NCI-H1436 (cell line): ENCODE results near the gene CEP131.
A peak's percentile ranks its signal among the peaks of the same experiment; 100 is the strongest.

Experiments
- DNase-seq: peaks from one replicate; lab custom pipeline; 2025; lab: John Stamatoyannopoulos, UW

Gene CEP131

DNA sequence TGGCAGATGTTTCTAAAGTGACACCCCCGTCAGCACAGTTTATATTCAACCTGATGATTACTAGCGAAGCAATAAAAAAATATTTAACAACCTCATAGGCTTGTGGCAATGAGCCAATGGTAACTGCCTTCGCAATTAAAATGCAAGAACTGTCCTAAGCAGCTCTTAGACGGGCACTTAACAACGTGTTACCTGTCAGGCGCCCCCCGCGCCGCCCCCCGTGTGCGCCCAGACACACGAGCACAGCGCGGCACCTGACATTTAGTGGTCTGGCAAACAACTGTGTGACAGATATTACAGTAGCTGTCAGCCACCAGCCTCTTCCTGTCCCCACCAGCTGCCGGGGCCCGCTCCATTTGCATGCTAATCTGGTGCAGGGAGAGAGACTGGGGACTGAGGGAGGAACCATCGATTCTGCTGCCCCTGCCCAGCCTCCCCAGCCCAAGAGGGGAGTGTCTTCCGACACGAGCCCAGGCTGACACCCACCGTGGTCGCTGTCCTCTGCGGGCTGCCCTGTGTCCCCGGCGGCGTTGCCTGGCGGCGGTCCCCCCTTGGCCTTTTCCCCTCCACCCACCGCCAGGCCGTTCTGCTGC is 29.0 kb upstream of the CEP131 start:
- peak; percentile 83 for DNase-seq

DNA sequence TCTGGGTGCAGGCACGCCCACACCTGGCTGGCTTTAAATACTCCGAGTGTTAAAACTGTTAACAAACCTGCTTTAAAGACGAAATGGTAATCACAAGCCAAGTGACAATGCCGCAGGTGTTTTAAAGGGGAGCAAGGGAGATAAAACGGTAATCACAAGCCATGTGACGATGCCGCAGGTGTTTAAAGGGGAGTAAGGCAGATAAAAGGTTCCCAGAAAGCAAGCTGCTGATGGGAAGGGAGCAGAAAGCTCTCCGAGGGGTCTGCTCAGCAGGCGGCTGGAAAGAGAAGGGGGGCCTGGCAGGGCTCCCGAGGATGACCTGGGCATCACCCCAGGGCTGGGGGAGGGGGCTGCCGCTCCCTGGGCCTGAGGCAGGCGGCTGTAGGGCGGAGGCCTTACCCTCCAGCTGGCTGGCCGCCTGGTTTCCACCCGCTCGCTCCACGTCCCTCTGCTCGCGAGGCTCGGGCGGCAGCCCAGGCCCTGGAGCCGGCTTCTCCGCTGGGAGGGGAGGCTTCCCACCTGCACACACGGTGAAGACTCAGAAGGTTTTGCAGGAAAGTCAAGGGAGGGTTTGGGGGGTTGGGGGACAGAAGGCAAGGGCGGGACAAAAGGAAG is 28.4 kb upstream of the CEP131 start:
- DNase-seq = peak; percentile 67

DNA sequence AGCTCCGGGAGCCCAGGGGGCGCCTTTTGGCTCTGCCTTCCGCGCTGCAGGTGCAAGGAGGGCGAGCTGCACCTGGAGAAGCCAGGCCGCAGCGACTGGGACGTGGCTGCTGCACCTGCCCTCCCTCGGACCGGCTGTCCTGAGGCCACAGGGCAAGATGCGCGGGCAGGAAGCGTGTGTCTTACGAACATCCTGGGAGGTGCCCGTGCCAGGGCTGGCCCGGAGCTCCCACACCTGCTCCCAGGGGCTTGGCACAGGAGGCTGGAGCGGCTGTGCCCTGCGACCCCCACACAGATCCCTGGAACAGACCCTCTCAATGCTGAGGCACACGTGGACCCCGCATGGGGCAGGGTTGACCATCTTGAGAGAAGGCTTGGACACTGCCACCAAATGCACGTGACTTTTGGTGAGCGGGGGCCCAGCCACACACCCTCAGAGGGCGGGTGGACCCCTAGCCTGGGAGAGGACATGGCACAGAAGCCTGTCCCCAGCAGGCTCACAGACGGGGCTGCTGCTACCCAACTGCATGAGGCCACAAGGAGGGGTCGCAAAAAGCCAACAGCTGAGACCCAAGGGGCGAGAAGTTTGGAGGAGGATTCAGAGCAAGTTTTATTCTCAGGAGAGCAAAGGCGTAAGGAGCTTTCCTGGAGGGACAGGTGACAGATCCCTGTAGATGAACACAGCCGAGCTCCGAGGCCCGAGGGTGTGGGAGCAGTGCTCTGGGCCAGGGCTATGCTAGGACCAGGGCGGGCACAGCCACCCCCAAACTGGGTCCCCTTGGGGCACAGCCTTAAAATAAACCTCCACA is 27.7 kb upstream of the CEP131 start:
- peak; percentile 21 for DNase-seq

DNA sequence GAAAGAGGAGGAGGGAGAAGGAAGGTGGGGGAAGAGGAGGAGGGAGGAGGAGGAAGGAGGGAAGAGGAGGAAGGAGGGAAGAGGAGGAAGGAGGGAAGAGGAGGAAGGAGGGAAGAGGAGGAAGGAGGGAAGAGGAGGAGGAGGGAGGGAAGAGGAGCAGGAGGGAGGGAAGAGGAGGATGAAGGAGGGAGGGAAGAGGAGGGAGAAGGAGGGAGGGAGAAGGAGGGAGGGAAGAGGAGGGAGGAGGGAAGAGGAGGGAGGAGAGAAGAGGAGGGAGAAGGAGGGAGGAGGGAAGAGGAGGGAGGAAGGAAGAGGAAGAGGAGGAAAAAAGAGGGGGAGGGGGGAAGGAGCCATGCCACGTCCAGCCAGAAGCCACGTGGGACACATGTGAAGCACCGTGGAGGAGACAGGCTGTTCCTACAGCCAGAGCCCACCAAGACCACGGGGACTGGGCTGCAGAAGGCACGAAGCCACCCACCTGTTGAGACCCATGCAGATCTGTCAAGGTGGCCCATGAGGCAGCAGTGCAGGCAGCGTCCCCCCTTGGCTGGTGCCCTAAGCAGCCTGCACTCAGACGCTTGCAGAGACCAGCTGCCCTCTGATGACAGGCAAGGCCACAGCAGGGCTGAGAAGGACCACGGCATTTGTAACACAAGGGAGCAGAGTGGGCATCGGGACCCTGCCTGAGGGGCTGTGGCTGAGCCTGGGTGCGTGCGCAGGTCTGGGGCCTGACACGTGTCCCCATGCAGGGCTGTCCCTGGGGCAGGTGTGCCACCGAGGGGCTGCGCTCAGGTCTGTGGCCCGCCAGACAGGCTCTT is 26.7 kb upstream of the CEP131 start:
- DNase-seq = no peak

DNA sequence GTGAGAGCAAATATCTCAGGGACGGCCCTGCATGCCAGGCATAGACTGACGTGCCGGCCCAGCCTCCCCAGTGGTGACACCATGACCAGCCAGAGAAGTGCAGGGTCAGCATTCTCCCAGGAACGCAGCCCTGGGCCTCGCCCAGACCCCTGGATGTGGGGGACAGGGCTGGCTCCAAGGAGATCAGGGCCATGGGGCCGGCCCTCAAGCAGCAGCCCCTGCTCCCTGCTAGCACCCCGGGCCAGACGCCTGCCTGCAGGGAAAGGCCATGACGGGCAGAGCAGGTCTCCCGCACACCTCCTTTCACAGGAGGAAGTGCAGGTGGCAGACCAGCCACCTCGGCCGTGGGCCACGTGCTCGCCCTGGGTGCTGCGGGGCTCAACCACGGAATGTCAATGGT is 25.9 kb upstream of the CEP131 start:
- no peak for DNase-seq

DNA sequence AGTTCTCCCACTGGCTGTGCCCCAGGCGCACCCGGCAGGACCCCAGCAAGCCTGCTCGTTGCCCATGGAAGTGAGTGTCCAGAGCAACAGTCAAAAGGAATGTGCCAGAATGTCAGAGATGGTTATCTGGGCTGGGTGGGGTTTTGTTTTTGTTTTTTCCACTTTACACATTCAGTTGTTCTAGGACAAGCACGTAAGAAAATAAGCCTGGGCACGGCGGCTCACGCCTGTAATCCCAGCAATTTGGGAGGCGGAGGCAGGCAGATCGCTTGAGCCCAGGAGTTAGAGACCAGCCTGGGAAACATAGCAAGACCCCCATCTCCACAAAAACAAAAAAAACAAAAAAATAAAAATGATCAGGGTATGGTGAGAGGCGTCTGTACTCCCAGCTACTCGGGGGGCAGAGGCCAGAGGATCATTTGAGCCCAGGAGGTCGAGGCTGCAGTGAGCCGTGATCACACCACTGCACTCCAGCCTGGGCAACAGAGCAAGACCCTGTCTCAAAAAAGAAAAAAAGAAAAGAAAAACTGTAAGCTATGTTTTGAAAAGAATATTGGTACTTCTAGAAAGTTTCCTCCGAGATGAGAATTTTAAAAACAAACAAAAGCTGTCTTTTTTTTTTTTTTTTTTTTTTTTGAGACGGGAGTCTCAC is 24.7 kb upstream of the CEP131 start:
- DNase-seq = no peak

DNA sequence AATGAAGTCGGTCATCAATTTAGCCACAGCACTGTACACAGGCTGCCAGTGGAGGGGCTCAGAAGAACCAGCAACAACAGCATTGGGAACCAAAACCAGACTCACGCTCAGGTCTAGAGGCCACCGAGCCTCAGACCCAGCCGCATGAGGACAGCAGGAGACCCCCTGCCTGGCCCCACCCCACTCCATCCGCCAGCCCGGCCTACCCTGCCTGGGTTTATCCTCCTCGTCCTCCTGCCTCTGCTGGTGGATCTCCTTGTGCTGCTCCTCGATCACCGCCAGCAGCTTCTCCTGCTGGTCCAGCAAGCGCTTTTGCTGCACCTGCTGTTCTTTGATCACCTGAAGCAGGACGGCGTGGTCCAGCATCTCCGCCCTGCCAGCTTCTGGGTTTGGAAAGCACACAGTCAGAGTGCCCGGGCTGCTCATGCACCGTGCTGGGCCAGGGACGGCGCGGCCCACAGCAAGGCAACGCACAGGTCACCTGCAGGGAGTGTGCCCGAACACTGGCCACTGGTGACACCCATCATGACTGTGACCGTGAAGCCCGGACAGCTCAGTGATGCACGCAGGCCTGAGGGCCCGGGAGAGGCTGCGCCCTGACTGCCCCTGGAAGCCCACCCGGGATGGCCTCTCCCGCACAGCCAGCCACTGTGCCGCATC is 24.0 kb upstream of the CEP131 start:
- no peak for DNase-seq

DNA sequence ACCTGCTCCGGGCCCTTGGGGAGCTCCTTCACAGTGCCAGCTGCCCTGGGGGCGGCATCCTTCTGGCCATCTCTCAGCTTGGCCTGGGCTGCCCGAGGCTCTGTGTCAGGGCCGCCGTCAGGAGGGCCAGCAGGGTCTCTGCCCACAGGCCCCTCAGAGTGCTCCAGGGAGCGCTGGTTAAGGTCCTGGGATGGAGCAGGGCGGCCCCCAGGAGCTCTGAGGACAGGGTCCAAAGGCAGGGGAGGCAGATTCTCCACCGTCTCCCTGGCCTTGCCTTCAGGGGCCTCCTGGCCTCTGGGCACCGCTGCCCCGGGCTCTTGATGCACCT is 23.5 kb upstream of the CEP131 start:
- DNase-seq = no peak

DNA sequence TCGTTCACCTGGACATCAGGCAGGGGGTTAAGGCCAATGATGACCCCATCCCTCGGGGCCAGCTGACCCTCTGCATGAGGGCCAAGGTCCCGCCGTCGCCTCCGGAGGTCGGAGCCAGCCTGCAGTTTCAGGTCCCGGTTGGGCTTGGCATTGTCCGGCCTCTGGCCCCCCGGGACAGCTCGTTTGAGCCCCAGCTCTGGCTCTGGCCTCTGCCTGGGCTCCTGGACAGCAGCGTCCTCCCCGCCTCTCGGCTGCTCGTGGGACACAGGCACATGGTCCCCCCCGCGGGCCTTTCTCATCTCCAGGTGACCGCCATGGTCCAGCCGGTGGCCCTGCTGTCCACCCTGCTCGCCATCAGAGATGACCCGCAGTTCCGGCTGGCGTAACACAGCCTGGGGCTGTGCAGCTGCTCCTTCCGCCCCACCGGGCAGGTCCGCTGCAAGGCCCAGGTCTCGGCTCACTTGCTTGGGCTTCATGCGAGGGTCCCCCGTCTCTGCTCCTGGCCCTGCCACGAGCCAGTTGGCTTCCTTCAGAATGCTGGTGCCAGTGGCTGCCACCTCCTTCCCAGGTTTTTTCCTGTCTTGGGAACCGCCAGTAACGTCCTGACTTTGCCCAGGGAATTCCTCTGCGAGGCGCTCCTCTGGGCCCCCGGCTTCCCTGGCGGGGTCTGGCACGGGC is 23.0 kb upstream of the CEP131 start:
- DNase-seq = no peak

DNA sequence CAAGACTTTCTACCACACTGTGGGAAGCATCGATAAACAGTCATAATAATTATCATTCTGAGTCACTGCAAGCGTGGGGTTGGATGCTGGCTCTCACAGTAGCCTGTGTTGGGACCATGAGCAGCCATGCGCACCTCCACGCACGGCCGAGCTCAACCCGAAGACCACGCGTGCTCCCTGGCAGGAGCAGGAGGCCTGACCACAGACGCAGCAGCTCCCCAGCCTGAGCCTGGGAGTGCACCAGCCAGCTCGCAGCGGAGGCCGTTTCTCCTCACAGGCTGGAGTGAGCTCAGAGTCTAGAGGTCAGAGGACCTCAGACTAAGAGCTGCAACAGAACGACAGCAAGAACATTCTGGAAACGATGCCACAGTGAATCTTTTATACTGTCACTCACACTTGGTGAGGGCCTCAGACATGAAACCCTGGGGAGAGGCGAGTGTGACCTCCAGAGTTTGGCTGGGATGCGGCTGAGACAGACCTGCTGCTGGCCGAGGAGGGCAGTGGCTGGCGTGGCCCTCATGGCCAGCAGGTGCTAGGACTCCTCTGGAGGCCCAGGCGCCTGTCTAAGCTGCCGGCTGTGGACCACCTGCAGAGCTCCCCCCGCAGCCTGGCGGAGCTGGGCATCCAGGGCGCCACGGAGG is 22.4 kb upstream of the CEP131 start:
- no peak for DNase-seq

DNA sequence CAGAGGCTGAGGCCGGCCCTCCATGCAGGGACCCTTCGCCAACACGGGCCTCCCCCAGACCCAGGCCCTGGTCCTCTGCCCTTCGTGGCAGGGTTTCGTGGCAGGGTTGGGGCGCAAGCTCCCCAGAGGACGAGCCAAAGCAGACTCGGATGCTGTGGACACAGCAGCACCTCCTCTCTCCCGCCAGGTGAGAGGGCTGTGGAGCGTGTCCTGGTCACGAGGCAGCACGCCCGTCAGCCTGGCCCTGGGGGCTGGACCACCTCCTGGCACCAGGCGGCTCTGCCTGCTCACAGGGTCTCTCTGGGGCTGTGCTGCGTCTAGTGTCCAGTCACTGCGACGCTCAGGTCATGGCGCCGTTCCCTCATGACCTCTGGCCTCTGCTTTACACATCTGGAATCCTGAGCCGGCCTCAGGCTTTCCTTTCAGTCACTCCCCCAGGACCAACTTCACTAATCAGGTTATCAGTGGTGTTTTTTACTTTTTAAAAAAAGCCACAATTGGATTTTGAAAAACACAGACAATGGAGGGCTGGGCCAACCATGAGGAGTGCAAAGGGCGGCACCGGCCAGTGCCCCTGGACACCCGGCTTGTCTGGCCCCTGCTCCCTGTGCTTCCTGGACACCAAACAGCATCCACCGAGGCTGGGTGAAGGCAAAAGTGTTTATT is 21.7 kb upstream of the CEP131 start:
- DNase-seq = no peak

DNA sequence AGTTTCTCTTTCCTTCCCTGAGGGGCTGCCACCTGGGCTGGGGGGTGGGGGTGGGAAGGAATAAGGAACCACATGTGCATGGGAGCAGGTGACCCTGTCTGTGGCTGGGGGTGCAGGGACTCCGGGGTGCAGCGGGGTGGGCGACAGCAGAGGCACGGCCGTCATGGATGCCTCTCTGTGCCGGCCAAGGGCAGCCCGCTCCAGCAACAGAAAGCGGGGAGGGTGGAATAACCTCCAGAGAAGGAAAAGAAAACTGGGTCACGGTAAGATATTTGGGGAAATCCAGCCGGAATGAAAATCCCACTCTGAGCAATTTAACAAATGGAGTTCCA is 20.5 kb upstream of the CEP131 start:
- DNase-seq = no peak

DNA sequence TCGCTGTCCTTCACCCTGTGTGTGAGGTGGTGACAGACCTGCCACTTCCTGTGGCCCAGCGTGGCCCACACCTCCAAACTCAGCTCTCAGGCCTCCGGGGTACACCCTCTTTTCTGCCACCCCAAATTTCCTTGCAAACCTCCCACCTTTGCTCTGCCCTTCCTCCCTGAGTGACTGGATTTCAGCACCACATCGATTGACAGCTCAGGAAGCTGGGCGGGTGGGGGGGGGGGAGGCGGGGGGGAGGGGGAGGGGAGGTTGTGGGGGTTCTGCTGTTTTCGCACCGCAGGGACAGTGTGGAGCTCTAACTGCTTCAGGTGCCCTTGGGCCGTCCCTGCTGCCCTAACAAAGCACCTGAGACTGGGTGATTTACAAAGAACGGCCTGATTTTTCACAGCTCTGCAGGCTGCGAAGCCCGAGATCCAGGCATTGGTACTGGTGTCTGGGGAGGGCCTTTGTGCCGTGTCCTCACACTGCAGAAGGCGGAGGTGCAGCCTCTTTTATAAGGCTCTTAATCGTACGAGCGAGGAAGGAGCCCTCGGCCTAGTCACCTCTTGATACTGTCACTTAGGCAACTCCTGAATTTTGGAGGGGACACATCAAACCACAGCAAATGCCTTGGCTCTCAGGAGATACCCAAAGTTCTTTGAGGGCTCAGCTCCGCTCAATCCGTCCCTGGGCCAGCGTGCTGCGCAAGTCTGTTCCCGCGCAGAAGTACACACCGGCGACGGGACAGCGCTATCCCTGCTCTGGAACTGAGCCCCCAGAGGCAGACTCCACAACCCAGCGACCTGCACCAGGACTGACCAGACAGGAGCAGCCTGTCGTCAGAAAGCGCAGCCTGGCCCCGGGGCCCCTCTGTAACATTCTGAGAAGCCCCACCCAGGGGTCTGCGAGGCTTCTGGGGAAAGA is 19.9 kb upstream of the CEP131 start:
- no peak for DNase-seq

DNA sequence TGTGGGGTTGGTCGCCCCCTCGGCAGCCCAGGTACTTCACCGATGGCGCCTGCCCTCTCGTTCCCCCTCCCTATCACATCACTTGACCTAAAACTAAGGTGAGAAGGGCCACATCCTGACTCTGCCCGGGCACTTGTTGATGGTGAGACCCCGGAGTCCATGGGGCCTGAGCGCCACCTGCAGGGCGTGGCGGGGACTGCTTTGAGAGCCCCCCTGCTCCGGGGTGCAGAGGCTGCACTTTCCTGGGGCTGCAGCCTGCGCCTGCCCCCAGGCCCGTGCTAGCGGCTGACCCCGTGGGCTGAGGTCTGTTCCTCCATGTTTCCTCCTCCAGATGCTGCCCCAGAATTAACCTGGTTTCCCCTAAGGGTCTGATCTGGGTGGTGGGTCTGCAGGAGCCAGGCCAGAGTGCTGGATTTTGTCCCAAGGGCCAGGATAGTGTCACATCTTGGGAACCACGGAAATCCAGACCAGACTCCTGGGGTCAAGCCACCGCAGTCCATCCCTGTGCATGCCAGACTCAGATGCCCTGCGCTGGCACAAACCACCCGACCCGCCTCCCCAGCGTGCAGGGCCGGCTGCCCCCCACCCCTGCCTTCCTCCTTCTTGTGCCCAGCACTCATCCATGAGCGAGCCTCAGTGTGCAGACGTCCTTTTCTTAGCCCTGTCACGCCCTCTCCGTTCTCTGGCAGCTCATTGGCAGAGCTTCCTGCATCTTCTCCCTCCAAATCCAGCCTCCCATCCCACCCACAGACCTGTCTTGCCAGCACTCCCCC is 19.1 kb upstream of the CEP131 start:
- DNase-seq = peak; percentile 70

DNA sequence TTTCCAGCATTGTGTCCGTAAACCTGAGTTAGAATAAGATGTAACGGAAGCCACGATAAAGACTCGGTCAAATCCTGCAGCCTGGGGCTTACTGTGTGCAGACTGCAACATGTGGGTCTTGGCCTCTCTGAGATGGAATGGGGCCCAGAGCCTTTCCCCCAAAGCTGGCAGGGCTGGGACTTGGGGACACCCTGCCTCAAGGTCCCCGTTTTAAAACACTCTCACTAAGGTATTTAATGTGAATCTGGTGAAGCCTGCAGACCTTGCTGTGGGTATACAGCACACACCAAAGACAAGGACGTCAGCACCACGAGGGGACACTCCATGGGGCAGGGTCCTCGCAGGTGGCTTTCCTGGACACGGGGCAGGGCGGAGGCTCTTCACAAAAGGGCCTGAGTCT is 18.4 kb upstream of the CEP131 start:
- no peak for DNase-seq

DNA sequence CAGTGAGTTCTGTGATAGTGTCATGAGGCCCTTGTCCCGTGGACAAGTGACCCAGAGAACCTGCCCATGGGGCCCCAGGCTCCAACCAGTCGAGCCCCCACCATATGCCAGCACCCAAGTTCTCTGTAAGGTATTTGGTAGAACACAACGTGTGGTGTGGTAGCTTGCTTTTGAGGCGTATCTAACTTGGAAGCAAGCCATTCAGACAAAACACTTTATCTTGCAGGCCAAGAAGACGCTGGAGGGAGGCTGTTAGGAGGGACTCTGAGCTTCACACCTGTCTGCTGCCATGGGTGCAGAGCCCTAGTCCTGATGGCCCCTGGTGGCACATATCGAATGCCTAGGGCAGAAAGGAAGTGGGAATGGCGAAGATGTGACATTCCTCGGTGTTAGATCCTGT is 18.0 kb upstream of the CEP131 start:
- no peak for DNase-seq

DNA sequence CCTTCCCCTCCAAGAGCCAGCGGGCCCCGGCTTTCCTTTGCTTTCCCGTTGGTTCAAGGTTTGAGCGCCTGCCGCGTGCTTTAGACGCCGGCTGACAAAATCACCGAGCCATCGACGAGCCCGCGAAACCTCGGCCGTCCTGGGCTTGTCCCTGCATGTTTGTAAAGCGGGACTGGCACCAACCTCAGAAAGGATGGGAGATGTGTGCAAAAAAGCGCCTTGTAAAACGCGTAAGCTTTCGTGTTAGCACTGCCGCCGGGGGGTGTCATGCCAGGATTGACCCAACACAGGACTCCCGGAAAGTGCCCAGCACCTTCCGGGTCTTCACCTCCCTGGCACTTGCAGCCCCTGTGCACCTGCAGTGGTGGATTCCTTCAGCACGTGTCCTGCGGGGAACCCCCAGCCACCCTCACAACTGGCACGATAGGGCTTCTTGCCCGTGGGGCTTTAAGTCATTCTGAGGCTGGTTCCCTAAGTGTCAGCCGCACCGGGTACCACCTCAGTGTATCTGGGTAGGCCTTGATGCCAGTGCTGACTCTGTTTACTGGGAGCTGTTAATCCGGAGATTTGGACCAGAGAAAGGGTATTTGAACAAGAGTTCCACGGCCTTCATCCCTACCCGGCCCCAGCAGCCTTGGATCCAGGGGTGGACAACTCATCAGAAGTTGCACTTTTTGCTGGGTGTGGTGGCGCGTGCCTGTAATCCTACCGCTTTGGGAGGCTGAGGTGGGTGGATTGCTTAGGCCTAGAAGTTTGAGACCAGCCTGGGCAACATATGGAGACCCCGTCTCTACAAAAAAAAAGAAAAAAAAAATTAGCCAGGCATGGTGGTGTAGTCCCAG is 17.2 kb upstream of the CEP131 start:
- DNase-seq = no peak
